ENCODE data around the gene CCDC90B.

DNA sequence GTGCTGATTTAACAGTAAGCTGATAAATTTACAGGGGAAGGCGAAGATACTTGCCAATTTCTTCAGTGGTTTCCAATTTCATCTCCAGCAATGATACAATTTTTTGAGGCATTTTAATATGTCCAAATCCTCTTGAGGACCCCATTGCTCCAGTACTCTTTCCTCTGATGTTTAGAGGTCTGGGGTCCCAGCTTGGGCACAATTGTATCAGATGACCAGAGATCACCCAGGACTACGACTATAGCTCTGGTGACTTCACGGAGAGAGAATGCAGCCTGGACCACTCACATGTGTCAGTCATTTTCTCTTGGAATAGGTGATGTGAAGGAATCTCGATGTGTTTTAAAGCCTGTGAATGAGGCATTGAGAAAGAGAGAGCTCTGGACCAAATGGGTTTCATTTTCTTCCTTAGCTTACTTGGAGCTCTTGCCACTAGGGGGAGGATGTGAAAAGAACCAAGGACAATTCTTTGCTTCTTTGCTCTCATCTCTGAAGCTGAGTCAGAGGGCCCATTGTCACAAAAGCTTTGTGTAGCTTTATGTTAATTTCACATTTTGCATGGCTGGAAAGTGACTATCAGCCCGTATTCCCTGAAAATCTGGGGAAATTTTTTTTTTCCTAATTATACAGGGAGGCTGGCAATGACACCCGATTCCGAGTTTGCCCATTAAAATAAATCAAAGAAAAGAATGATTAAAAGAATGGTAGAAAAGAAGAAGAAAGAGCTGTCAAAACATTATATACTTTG, 6.7 kb upstream of the CCDC90B start:
- TF ChIP-seq, protein P1, sequence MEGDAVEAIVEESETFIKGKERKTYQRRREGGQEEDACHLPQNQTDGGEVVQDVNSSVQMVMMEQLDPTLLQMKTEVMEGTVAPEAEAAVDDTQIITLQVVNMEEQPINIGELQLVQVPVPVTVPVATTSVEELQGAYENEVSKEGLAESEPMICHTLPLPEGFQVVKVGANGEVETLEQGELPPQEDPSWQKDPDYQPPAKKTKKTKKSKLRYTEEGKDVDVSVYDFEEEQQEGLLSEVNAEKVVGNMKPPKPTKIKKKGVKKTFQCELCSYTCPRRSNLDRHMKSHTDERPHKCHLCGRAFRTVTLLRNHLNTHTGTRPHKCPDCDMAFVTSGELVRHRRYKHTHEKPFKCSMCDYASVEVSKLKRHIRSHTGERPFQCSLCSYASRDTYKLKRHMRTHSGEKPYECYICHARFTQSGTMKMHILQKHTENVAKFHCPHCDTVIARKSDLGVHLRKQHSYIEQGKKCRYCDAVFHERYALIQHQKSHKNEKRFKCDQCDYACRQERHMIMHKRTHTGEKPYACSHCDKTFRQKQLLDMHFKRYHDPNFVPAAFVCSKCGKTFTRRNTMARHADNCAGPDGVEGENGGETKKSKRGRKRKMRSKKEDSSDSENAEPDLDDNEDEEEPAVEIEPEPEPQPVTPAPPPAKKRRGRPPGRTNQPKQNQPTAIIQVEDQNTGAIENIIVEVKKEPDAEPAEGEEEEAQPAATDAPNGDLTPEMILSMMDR (IDR thresholded peaks at IDR 0.05), result peak; percentile 31 to 68 (median 60)
- no peak for TF ChIP-seq EP300 (IDR thresholded peaks at IDR 0.05)
- TF ChIP-seq POLR2AphosphoS5 (IDR thresholded peaks at IDR 0.05), result no peak
